ENCODE measurements around the gene MGLL. TPM values are rescaled to one million over a fixed set of nuclear protein-coding genes. Genes with fewer than 3 reads are reported as not detected.

Gene MGLL
- 2.0 to 2.5 TPM (median 2.4 TPM) in 3 replicates for total RNA-seq

- no peak for TF ChIP-seq CTCF (IDR thresholded peaks at IDR 0.05; ENCODE audit: unreplicated experiment)
- peak within 1 kb of the TSS; percentile 91 for H3K4me3 Mint-ChIP-seq
- peaks cover 19% of the 10 kb centered on the region for H3K4me1 Mint-ChIP-seq
- H3K9me3 Mint-ChIP-seq: peaks cover 7% of the 10 kb centered on the region
- H3K36me3 Mint-ChIP-seq: no peaks in the 10 kb centered on the region
- no peak for DNase-seq (ENCODE audit: low spot score in 2 of 2, unreplicated experiment in 2 of 2)
- H3K27ac Mint-ChIP-seq: peak within 1 kb of the TSS; percentile 64
- peaks cover 50% of the 10 kb centered on the region for H3K27me3 Mint-ChIP-seq (ENCODE audit: low read depth)
Observed at GRCh38 chr3:127822041-127822681, at the start of gene MGLL. Gene MGLL, minus strand, starts transcription at chr3:127822515. Its CDS starts 197 bp downstream, at chr3:127822318.

GRCh38 chr3:127870156-127870555, 47.8 kb upstream of the MGLL start:
- Mint-ChIP-seq H3K4me1 (no peaks in the 10 kb centered on the region), H3K27me3 (ENCODE audit: low read depth) (peaks cover 4% of the 10 kb centered on the region), H3K36me3 (no peaks in the 10 kb centered on the region), H3K27ac (no peak overlapping the region), H3K4me3 (no peak overlapping the region), H3K9me3 (peaks cover 7% of the 10 kb centered on the region)
- TF ChIP-seq CTCF (IDR thresholded peaks at IDR 0.05; ENCODE audit: unreplicated experiment): no peak
- DNase-seq (ENCODE audit: low spot score in 2 of 2, unreplicated experiment in 2 of 2): no peak

- no peak overlapping the region for H3K27ac Mint-ChIP-seq
Observed at GRCh38 chr3:127867986-127868385, 45.7 kb upstream of the MGLL start.

GRCh38 chr3:127867412-127867811, 45.1 kb upstream of the MGLL start:
- TF ChIP-seq CTCF (IDR thresholded peaks at IDR 0.05; ENCODE audit: unreplicated experiment): no peak
- Mint-ChIP-seq H3K27ac (no peak overlapping the region), H3K4me3 (no peak overlapping the region), H3K9me3 (peaks cover 7% of the 10 kb centered on the region), H3K27me3 (ENCODE audit: low read depth) (peaks cover 4% of the 10 kb centered on the region), H3K36me3 (no peaks in the 10 kb centered on the region), H3K4me1 (no peaks in the 10 kb centered on the region)
- DNase-seq (ENCODE audit: low spot score in 2 of 2, unreplicated experiment in 2 of 2): no peak

More at GRCh38 chr3:127867986-127868385, 45.7 kb upstream of the MGLL start:
- no peaks in the 10 kb centered on the region for H3K4me1 Mint-ChIP-seq
- H3K27me3 Mint-ChIP-seq (ENCODE audit: low read depth): peaks cover 4% of the 10 kb centered on the region
- H3K9me3 Mint-ChIP-seq: peaks cover 7% of the 10 kb centered on the region
- H3K4me3 Mint-ChIP-seq: no peak overlapping the region
- no peak for TF ChIP-seq CTCF (IDR thresholded peaks at IDR 0.05; ENCODE audit: unreplicated experiment)
- H3K36me3 Mint-ChIP-seq: no peaks in the 10 kb centered on the region
- no peak for DNase-seq (ENCODE audit: low spot score in 2 of 2, unreplicated experiment in 2 of 2)

- DNase-seq (ENCODE audit: low spot score in 2 of 2, unreplicated experiment in 2 of 2): no peak
- H3K36me3 Mint-ChIP-seq: no peaks in the 10 kb centered on the region
- no peaks in the 10 kb centered on the region for H3K4me1 Mint-ChIP-seq
- H3K9me3 Mint-ChIP-seq: peaks cover 7% of the 10 kb centered on the region
- TF ChIP-seq CTCF (IDR thresholded peaks at IDR 0.05; ENCODE audit: unreplicated experiment): no peak
- H3K27me3 Mint-ChIP-seq (ENCODE audit: low read depth): peaks cover 5% of the 10 kb centered on the region
- H3K27ac Mint-ChIP-seq: no peak overlapping the region
- H3K4me3 Mint-ChIP-seq: no peak overlapping the region
Observed at GRCh38 chr3:127865941-127866340, 43.6 kb upstream of the MGLL start.

Data from mesothelial cell of epicardium (in vitro differentiated cells).